ENCODE data around the gene DAD1. TPM values are rescaled to one million over a fixed set of nuclear protein-coding genes. Genes with fewer than 3 reads are reported as not detected.

DAD1 gene
- total RNA-seq, 1 donor = 369 TPM

DNA sequence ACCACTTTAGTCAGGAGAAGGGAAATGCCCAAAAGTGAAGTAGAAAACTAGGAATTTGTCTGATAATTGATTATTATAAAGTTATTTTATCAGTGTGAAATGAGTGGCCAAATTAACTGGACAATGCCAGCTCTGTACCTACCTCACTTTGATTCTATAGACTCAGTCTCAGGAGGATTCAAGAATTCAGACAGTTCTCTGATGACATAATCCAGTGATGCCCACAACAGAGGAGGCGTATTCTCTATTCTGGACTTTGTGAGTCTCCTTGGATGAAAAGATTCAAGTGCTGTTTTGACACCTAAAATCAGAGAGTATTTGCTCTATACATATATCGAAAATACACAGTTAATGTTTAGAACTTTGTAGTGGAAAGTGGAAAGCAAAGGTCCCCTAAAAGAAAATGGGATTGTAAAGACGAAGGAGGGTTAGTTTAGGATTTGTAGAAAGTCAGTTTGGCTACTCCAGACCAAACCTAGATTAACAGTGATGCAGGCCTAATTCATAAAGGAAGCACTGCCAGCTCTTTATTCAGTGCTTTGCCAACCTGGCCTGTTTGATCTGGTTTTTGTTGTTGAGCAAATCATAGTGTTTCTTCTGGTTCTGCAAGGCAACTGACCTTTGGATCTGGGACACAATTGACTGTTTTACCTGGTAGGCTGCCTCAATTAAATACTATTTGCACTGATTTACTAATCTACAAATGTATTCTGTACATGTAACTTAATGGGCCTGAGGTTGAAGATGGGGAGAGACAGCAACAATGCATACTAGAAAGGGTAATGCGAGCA is 67.4 kb downstream of the DAD1 start:
- TF ChIP-seq, protein P1, sequence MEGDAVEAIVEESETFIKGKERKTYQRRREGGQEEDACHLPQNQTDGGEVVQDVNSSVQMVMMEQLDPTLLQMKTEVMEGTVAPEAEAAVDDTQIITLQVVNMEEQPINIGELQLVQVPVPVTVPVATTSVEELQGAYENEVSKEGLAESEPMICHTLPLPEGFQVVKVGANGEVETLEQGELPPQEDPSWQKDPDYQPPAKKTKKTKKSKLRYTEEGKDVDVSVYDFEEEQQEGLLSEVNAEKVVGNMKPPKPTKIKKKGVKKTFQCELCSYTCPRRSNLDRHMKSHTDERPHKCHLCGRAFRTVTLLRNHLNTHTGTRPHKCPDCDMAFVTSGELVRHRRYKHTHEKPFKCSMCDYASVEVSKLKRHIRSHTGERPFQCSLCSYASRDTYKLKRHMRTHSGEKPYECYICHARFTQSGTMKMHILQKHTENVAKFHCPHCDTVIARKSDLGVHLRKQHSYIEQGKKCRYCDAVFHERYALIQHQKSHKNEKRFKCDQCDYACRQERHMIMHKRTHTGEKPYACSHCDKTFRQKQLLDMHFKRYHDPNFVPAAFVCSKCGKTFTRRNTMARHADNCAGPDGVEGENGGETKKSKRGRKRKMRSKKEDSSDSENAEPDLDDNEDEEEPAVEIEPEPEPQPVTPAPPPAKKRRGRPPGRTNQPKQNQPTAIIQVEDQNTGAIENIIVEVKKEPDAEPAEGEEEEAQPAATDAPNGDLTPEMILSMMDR (IDR thresholded peaks at IDR 0.05; ENCODE audit: insufficient read depth, low read depth, low read length) = no peak
- no peak for DNase-seq (ENCODE audit: low read depth)

DNA sequence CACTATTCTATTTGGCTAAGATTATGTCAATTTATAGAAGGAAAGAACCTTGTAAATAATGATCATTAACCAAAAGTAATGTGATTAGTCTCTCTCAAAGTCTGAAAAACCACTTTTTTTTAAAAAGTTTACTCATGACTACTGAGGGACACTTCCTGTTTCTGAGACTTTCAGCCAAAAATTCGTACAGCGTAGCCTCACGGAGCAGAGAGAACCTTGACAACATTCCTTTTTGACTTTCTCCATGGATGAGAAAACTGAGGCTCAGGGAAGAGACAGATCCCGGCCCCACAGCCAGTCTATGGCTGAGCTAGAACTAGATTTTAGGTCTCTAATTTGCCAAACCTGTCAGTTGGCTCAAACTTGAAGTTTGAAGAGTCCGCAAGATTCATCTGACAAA is 68.2 kb downstream of the DAD1 start:
- DNase-seq (ENCODE audit: low read depth) = no peak
- TF ChIP-seq, protein P1 (IDR thresholded peaks at IDR 0.05; ENCODE audit: insufficient read depth, low read depth, low read length) = no peak
- no peak overlapping the region for H3K4me3 ChIP-seq (ENCODE audit: low read depth, low read length)

More for the DNA sequence above, 67.4 kb downstream of the DAD1 start:
- no peak overlapping the region for H3K4me3 ChIP-seq (ENCODE audit: low read depth, low read length)

DNA sequence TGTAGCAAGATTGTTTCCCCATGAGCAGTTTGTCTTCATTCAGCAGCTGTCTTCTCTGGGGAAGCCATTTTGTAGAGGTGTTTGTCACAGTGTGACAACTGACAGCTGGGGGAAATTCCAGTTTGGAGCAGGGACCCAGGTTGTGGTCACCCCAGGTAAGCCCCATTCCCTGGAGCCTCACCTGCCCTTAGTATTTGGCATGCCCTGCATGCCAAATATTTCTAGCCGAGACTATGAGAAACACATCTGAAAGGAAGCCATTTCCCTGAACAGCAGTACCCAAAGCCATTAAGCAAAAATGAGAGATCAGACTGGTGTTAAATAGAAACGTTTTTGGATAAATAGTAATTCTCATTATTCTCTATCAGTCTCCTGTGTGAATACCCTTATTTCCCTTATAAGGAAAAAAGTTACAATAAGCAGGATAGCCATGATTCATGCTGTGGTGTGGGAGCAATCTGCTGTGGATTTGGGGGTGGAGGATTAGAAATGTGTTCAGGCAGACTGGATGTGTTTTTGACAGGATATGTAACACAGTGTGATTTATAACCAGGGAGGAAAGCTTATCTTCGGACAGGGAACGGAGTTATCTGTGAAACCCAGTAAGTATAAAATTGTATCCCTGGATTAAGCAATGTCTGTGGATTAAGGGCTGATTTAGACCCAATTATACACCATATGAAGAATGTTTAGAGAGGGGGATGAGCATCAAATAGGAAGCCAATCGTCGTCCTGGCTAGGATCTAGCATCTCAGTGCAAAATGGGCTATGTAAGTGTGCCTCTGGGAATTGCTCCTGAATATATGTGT is 68.9 kb downstream of the DAD1 start:
- no peak overlapping the region for H3K4me3 ChIP-seq (ENCODE audit: low read depth, low read length)
- TF ChIP-seq, protein P1 (IDR thresholded peaks at IDR 0.05; ENCODE audit: insufficient read depth, low read depth, low read length) = no peak
- DNase-seq (ENCODE audit: low read depth) = peak; percentile 48

DNA sequence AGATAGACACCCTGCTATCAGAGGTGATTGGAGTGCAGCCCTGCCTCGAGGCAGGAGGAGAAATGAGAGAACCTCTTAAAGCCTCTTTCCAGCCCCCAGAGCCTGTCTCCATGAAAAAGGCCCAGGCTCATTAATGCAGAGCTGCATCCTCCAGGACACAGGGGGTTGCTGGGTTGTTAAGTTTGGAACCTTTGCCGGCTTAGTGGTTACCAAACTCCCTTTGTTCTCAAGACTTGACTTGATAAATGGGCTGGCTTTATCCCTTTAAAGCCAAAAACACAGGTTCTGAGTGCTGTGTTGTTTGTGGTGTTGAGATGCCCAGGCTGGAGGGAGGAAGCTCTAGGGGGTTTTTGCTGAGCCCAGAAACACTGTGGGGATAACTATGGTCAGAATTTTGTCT is 71.0 kb downstream of the DAD1 start:
- H3K4me3 ChIP-seq (ENCODE audit: low read depth, low read length) = no peak overlapping the region
- no peak for DNase-seq (ENCODE audit: low read depth)
- TF ChIP-seq, protein P1 (IDR thresholded peaks at IDR 0.05; ENCODE audit: insufficient read depth, low read depth, low read length) = no peak

DNA sequence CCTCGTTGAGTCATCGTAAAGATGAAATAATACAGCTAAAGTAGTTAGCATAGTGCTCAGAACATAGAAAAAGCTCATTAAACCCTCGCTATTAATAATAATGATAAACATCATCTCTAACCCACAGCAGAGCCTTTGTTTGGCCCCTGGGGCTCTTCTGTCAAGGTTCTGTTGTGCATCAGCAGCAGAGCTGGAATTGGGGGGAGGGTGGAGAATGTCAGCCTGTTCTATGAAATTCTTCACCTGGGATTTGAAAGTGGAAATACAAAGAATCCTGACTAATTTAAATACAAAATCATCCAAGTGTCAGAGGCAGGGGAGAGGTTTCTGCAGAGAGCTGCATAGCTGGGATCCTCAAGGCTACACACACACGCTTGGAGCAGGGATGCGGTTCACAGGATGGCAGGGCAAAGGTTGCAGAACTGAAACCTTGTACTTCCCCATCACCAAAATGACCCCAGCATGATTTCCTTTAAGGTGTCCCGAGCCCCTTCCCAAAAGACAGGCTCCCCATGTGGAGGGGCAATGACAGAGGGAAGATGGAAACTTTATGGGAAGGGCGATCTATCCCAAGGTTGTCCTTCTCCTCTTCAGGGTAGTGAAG is 71.8 kb downstream of the DAD1 start:
- no peak for DNase-seq (ENCODE audit: low read depth)
- TF ChIP-seq, protein P1 (IDR thresholded peaks at IDR 0.05; ENCODE audit: insufficient read depth, low read depth, low read length) = no peak
- no peak overlapping the region for H3K4me3 ChIP-seq (ENCODE audit: low read depth, low read length)

DNA sequence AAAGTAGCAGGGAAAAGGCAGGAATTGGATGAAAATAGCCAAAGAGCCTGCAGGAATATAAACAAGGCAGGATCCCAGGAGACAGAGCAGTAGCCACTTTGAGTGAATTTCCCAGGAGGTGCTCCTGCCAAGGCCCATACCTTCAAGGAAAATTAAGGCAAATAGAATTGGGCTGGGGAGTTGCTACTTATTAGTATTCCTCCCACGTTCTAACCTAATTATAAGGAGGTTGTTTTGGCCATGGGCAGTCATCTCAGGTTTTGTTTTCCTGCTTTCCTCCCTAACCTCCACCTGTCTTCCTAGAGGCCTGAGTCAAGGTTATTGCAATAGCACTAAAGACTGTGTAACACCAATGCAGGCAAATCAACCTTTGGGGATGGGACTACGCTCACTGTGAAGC is 73.1 kb downstream of the DAD1 start:
- DNase-seq (ENCODE audit: low read depth) = no peak
- H3K4me3 ChIP-seq (ENCODE audit: low read depth, low read length) = no peak overlapping the region
- TF ChIP-seq, protein P1 (IDR thresholded peaks at IDR 0.05; ENCODE audit: insufficient read depth, low read depth, low read length) = no peak

Small RNA genes within 50 kb of the gene (small RNA-seq; reads per million reads assigned to genes)
- gene TRAJ1 (not detected), gene TRAJ10 (not detected), gene TRAJ11 (not detected), gene TRAJ12 (not detected), gene TRAJ13 (not detected), gene TRAJ14 (not detected), gene TRAJ16 (not detected), gene TRAJ17 (not detected), gene TRAJ18 (not detected), gene TRAJ19 (not detected), gene TRAJ2 (not detected), gene TRAJ20 (not detected), gene TRAJ21 (not detected), gene TRAJ22 (not detected), gene TRAJ23 (not detected), gene TRAJ24 (not detected), gene TRAJ25 (not detected), gene TRAJ26 (not detected), gene TRAJ27 (not detected), gene TRAJ28 (not detected), gene TRAJ3 (not detected), gene TRAJ4 (not detected), gene TRAJ5 (not detected), gene TRAJ6 (not detected), gene TRAJ7 (not detected), gene TRAJ8 (not detected), gene TRAJ9 (not detected)

Other genes with a start within 250 kb of the DAD1 start
- gene ABHD4, start 9.1 kb upstream of the DAD1 start, total RNA-seq = 13.4 and 32.2 TPM in 2 replicates
- not detected in 2 replicates for gene OR6J1, start 55.1 kb upstream of the DAD1 start, total RNA-seq
- gene OXA1L, start 177.5 kb upstream of the DAD1 start, total RNA-seq = 37.6 and 45.7 TPM in 2 replicates
- 3.9 and 5.5 TPM in 2 replicates for gene SLC7A7, start 226.2 kb upstream of the DAD1 start, total RNA-seq
- gene MRPL52, start 240.7 kb upstream of the DAD1 start, total RNA-seq = 58.3 and 82.5 TPM in 2 replicates
- gene MMP14, start 247.4 kb upstream of the DAD1 start, total RNA-seq = 188 and 327 TPM in 2 replicates

Measured in fibroblast of villous mesenchyme (primary cell).